ENCODE data around the gene ZFAND3. TPM values are rescaled to one million over a fixed set of nuclear protein-coding genes. Genes with fewer than 3 reads are reported as not detected.
"Not testable (repeated sequence)": the region's sequence is repeated elsewhere in the genome, so short reads cannot be mapped to it uniquely, and the experiment has no call there.

The ZFAND3 gene
- total RNA-seq, 2 experiments from 2014 or later, result 27.5 to 29.2 TPM

GRCh38 chr6:37956711-37957275, 137.3 kb downstream of the ZFAND3 start:
- POLR2A ChIA-PET, result no interaction called here
- peaks cover under 1% of the 10 kb centered on the region for H3K9me3 Mint-ChIP-seq (ENCODE audit: insufficient read depth)
- no peaks in the 10 kb centered on the region for H3K27me3 Mint-ChIP-seq (ENCODE audit: low read depth)
- H3K4me1 Mint-ChIP-seq (ENCODE audit: low read depth), result peaks cover 15% of the 10 kb centered on the region
- no peak for ATAC-seq
- CTCF ChIA-PET, result no interaction called here
- H3K36me3 Mint-ChIP-seq (ENCODE audit: low read depth), result peaks cover 3% of the 10 kb centered on the region
- no peak overlapping the region for H3K27ac Mint-ChIP-seq
- no peak overlapping the region for H3K4me3 Mint-ChIP-seq
- no peak for DNase-seq

DNA sequence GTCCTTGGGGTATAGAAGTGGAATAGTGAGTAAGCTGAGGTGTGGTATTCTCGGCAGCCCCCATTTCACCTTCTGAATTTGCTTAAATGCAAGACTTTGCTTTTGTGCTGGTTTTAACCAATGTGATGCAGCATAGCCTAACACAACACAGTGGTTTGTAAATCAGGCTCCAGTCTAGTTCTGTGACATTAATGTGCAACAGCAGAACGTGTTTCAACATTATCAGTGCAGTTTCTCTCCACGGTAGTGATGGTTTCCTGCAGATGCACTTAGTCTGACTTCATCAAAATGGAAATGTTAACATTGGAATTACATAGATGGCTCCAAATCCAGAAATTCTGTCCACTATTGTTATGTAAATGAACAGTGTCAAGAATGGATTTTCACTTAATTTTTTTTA, 139.5 kb downstream of the ZFAND3 start:
- H3K9me3 Mint-ChIP-seq (ENCODE audit: insufficient read depth), result peaks cover 8% of the 10 kb centered on the region
- ATAC-seq, result no peak
- H3K4me1 Mint-ChIP-seq (ENCODE audit: low read depth), result peaks cover 31% of the 10 kb centered on the region
- CTCF ChIA-PET, result no interaction called here
- no peak overlapping the region for H3K4me3 Mint-ChIP-seq
- no peak for DNase-seq
- H3K36me3 Mint-ChIP-seq (ENCODE audit: low read depth), result peaks cover 21% of the 10 kb centered on the region
- no peak overlapping the region for H3K27ac Mint-ChIP-seq
- peaks cover 3% of the 10 kb centered on the region for H3K27me3 Mint-ChIP-seq (ENCODE audit: low read depth)
- POLR2A ChIA-PET, result no interaction called here

GRCh38 chr6:37960139-37960935, 140.8 kb downstream of the ZFAND3 start:
- Mint-ChIP-seq H3K9me3 (ENCODE audit: insufficient read depth) (peaks cover 8% of the 10 kb centered on the region), H3K27ac (no peak overlapping the region), H3K4me3 (no peak overlapping the region), H3K36me3 (ENCODE audit: low read depth) (peaks cover 21% of the 10 kb centered on the region), H3K27me3 (ENCODE audit: low read depth) (peaks cover 3% of the 10 kb centered on the region), H3K4me1 (ENCODE audit: low read depth) (peaks cover 33% of the 10 kb centered on the region)
- ATAC-seq (no peak), DNase-seq (no peak)
- ChIA-PET POLR2A (no interaction called here), CTCF (no interaction called here)

GRCh38 chr6:37962481-37963080, 143.1 kb downstream of the ZFAND3 start:
- H3K9me3 Mint-ChIP-seq (ENCODE audit: insufficient read depth); ATAC-seq; H3K27me3 Mint-ChIP-seq (ENCODE audit: low read depth): not testable (repeated sequence)
- H3K4me1 Mint-ChIP-seq (ENCODE audit: low read depth), result peaks cover 41% of the 10 kb centered on the region
- H3K36me3 Mint-ChIP-seq (ENCODE audit: low read depth), result peaks cover 34% of the 10 kb centered on the region
- peak overlapping the region; percentile 19 for H3K4me3 Mint-ChIP-seq
- peak; percentile 61 for DNase-seq
- CTCF ChIA-PET, result interaction anchor here (1.1 kb wide), 1 partner anchor 22 kb away, joined by 4 read pairs; no protein-coding TSS in a partner anchor
- POLR2A ChIA-PET, result interaction anchor here (0.7 kb wide), 1 partner anchor 131 kb away, joined by 3 read pairs; no protein-coding TSS in a partner anchor
- peak overlapping the region; percentile 69 for H3K27ac Mint-ChIP-seq

DNA sequence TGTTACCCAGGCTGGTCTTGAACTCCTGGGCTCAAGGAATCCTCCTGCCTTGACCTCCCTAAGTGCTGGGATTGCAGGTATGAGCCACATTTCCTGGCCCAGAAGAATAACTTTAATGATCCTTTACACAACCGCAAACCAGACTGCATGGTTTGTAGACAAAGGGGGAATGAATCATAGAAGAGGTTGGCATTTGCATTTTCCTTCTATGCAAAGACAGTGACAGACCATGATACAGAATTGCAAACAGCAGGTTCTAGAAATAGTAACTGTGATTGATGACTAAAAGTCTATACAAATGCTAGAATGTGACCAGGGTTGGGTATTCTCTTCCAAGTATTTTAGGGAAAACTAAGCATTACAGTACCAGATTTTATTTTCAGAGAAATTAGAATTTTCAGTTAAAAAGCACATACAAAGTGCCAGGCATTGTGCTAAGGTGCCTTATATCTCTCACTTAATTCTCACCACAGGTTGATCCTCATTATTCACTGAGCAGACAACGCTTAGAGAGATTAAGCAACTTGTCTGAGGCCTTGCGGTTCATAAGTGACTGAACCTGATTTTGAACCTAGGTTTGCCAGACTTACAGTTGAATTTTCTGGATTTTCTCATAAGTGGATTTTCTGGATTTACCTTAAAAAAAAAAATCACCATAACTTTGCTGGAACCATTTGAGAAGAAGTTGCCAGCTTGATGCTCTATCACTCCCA, 146.6 kb downstream of the ZFAND3 start:
- peaks cover 3% of the 10 kb centered on the region for H3K27me3 Mint-ChIP-seq (ENCODE audit: low read depth)
- DNase-seq (no peak), ATAC-seq (no peak)
- H3K36me3 Mint-ChIP-seq (ENCODE audit: low read depth), result peaks cover 43% of the 10 kb centered on the region
- H3K4me1 Mint-ChIP-seq (ENCODE audit: low read depth), result peaks cover 40% of the 10 kb centered on the region
- ChIA-PET POLR2A (no interaction called here), CTCF (no interaction called here)
- H3K9me3 Mint-ChIP-seq (ENCODE audit: insufficient read depth), result peaks cover 8% of the 10 kb centered on the region
- no peak overlapping the region for H3K27ac Mint-ChIP-seq
- H3K4me3 Mint-ChIP-seq, result no peak overlapping the region

DNA sequence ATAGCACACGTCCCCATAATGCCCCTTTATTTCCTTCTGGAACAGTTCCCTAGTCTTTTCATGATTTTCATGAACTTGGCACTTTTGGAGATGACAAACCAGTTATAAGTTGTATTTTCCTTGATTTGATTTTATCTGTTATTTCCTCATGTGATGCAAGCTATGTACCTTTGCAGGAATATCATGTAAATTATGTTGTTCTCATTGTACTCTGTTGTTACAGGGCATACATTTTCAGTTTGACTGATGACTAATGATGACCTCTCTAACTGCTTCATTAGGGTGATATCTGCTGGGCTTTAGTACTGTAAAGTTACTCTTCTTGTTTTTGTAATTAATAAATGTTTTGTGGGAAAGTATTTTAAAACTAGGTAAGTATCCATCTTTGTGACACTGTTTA, 147.3 kb downstream of the ZFAND3 start:
- Mint-ChIP-seq H3K27ac (no peak overlapping the region), H3K36me3 (ENCODE audit: low read depth) (peaks cover 42% of the 10 kb centered on the region), H3K27me3 (ENCODE audit: low read depth) (peaks cover 3% of the 10 kb centered on the region)

GRCh38 chr6:37967651-37968050, 148.1 kb downstream of the ZFAND3 start:
- ChIA-PET POLR2A (no interaction called here), CTCF (no interaction called here)
- H3K27ac Mint-ChIP-seq, result no peak overlapping the region
- H3K27me3 Mint-ChIP-seq (ENCODE audit: low read depth), result peaks cover 3% of the 10 kb centered on the region
- peaks cover 40% of the 10 kb centered on the region for H3K4me1 Mint-ChIP-seq (ENCODE audit: low read depth)
- H3K4me3 Mint-ChIP-seq, result no peak overlapping the region
- peaks cover 33% of the 10 kb centered on the region for H3K36me3 Mint-ChIP-seq (ENCODE audit: low read depth)
- no peaks in the 10 kb centered on the region for H3K9me3 Mint-ChIP-seq (ENCODE audit: insufficient read depth)
- DNase-seq (no peak), ATAC-seq (no peak)

More for the DNA sequence above, 147.3 kb downstream of the ZFAND3 start:
- H3K4me1 Mint-ChIP-seq (ENCODE audit: low read depth), result peaks cover 40% of the 10 kb centered on the region
- DNase-seq (no peak), ATAC-seq (no peak)
- ChIA-PET CTCF (no interaction called here), POLR2A (no interaction called here)
- H3K9me3 Mint-ChIP-seq (ENCODE audit: insufficient read depth), result peaks cover 7% of the 10 kb centered on the region
- no peak overlapping the region for H3K4me3 Mint-ChIP-seq

DNA sequence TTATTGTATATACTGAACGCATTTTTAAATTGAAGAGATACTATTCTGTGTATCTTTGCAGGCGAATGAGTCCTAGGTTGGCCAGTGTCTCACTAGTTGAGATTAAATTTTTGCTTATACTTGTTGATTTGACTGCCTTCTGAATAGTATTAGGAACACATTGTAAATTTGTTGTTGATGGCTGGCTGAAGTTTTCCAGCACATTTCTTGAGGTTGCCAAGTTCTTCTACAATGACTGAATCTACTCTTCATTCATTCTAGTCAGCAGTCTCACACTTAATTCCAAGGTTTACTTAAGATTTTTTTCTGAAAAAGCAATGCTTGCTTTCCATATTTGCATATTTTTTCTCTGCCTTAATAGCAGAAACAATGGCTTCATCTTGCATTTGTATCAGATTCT, 151.7 kb downstream of the ZFAND3 start:
- DNase-seq, result no peak
- Mint-ChIP-seq H3K36me3 (ENCODE audit: low read depth) (peaks cover 43% of the 10 kb centered on the region), H3K27ac (no peak overlapping the region), H3K27me3 (ENCODE audit: low read depth) (no peaks in the 10 kb centered on the region), H3K4me1 (ENCODE audit: low read depth) (peaks cover 21% of the 10 kb centered on the region), H3K9me3 (ENCODE audit: insufficient read depth) (peaks cover 8% of the 10 kb centered on the region), H3K4me3 (no peak overlapping the region)
- no peak for ATAC-seq
- CTCF ChIA-PET, result no interaction called here
- POLR2A ChIA-PET, result no interaction called here

DNA sequence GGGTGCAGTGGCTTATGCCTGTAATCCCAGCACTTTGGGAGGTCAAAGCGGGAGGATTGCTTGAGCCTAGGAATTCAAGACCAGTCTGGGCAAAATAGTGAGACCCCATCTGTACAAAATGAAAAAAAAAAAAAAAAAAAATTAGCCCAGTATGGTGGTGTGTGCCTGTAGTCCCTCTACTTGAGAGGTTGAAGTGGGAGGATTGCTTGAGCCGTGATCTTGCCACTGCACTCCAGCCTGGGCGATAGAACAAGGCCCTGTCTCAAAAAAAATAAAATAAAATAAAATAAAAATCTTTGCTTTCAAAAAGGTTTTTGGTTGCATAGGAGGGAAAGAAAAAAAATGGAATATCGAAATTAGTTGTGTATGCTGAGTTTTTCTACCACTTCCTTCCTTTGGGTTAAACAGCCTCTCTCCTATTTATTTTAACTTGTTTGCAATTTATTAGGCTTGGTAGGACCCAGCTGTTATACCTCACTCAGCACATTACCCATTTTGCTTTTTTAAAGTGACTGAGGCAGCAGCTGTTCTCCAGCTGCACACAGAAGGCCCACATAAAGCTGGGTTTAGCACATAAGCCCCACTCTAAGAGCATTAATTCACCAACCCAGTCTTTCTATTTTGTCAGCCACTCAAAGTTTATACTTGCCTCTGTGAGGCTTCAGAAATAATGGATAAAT, 152.3 kb downstream of the ZFAND3 start:
- Mint-ChIP-seq H3K27ac (peak overlapping the region; percentile 52), H3K4me3 (no peak overlapping the region), H3K36me3 (ENCODE audit: low read depth) (peaks cover 41% of the 10 kb centered on the region), H3K27me3 (ENCODE audit: low read depth) (no peaks in the 10 kb centered on the region), H3K9me3 (ENCODE audit: insufficient read depth) (peaks cover 8% of the 10 kb centered on the region), H3K4me1 (ENCODE audit: low read depth) (peaks cover 21% of the 10 kb centered on the region)
- DNase-seq (no peak), ATAC-seq (no peak)
- ChIA-PET CTCF (no interaction called here), POLR2A (no interaction called here)

DNA sequence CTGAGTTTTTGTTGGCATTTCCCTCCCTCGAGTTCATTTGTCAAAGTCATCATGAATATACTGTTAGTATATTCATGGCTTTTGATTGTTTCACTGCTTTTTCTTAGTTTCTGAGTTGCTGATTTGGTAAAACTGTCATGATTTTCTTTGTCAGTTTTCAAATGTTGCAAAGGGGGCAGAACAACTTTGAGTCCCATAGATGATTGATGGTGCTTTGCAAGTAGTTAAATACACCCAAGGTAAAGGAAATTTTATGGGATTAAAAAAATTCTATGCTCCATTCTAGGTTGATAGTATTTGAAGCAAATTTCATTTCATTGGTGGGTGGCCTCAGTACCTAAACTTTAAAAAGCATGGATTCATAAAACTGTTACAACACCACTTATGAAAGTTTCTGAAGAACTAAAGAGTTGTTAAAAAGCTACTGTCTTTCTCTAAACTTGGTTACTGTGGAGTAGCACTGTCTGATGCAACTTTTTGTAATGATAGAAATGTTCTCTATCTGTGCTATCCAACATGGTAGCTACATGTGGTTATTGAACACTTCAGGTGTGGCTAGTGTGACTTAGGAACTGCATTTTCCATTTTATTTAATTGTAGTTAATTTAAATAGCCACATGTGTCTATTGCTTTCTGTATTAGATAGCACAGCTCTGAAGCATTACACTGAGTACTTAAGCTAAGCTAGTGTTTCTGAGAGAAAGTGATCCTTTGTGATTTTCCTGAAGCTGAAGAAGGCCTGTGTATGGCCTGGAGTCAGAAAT, 153.6 kb downstream of the ZFAND3 start:
- DNase-seq (no peak), ATAC-seq (no peak)
- H3K36me3 Mint-ChIP-seq (ENCODE audit: low read depth), result peaks cover 34% of the 10 kb centered on the region
- peaks cover 8% of the 10 kb centered on the region for H3K9me3 Mint-ChIP-seq (ENCODE audit: insufficient read depth)
- ChIA-PET CTCF (interaction anchor here (0.7 kb wide), 1 partner anchor 10 kb away, joined by 3 read pairs; no protein-coding TSS in a partner anchor), POLR2A (no interaction called here)
- no peak overlapping the region for H3K4me3 Mint-ChIP-seq
- H3K27ac Mint-ChIP-seq, result no peak overlapping the region
- peaks cover 24% of the 10 kb centered on the region for H3K4me1 Mint-ChIP-seq (ENCODE audit: low read depth)
- no peaks in the 10 kb centered on the region for H3K27me3 Mint-ChIP-seq (ENCODE audit: low read depth)

DNA sequence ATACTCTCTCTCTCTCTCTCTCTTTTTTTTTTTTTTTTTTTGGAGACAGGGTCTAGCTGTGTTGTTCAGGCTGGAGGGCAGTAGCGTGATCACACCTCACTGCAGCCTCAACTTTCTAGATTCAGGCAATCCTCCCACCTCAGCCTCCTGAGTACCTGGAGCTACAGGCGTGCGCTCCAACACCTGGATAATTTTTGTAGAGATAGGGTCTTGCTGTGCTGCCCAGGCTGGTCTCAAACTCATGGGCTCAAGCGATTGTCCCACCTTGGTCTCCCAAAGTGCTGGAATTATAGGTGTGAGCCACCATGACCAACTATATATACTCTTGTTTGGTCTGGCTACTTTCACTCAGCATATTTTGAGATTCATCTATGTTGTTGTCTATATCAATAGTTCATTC, 154.9 kb downstream of the ZFAND3 start:
- ChIA-PET CTCF (no interaction called here), POLR2A (no interaction called here)
- no peak overlapping the region for H3K27ac Mint-ChIP-seq
- H3K4me3 Mint-ChIP-seq, result no peak overlapping the region
- DNase-seq (no peak), ATAC-seq (no peak)
- peaks cover 24% of the 10 kb centered on the region for H3K4me1 Mint-ChIP-seq (ENCODE audit: low read depth)
- no peaks in the 10 kb centered on the region for H3K27me3 Mint-ChIP-seq (ENCODE audit: low read depth)
- H3K9me3 Mint-ChIP-seq (ENCODE audit: insufficient read depth), result peaks cover 8% of the 10 kb centered on the region
- peaks cover 33% of the 10 kb centered on the region for H3K36me3 Mint-ChIP-seq (ENCODE audit: low read depth)

Measured in activated CD8-positive, alpha-beta T cell treated with anti-CD3 and anti-CD28 coated beads, Interleukin-2, amount 10 ng/mL, durations not matched to agents 7 days and 5 days (primary cell).